Osteoblast (primary cell): Measurements from ENCODE around the gene PIGV. TPM values are rescaled to one million over a fixed set of nuclear protein-coding genes. Genes with fewer than 3 reads are reported as not detected.

Experiments
- small RNA-seq: library from RNA; depleted of rRNA; stranded (forward); fragments of <200 nt; gene quantifications from one replicate; pipeline ENCODE3, GENCODE V24; 2012
- total RNA-seq: library from RNA; depleted of rRNA; stranded (reverse); fragments of >200 nt; gene quantifications from 2 replicates; pipeline ENCODE4 v1.2.3, GENCODE V29; 2012

Gene PIGV
- total RNA-seq, 1 donor = 18.1 TPM

Small RNA genes lying within 50 kb of the gene (small RNA-seq; reads per million reads assigned to genes)
- not detected for gene RN7SL165P

Other genes with a start within 250 kb of the PIGV start
- 22.8 and 23.6 TPM in 2 replicates for gene ARID1A, start 91.9 kb upstream of the PIGV start, total RNA-seq
- 6.2 and 7.6 TPM in 2 replicates for gene ZDHHC18, start 38.7 kb downstream of the PIGV start, total RNA-seq
- gene SFN, start 75.2 kb downstream of the PIGV start, total RNA-seq = under 0.01 and 0.29 TPM in 2 replicates
- 8.0 and 8.3 TPM in 2 replicates for gene GPN2, start 102.3 kb downstream of the PIGV start, total RNA-seq
- gene GPATCH3, start 112.5 kb downstream of the PIGV start, total RNA-seq = 10.3 and 10.9 TPM in 2 replicates
- not detected in 2 replicates for gene NR0B2, start 126.0 kb downstream of the PIGV start, total RNA-seq
- 15.9 and 17.4 TPM in 2 replicates for gene NUDC, start 133.8 kb downstream of the PIGV start, total RNA-seq
- gene KDF1, start 172.5 kb downstream of the PIGV start, total RNA-seq = not detected in 2 replicates
- 6.5 TPM in 2 replicates for gene TRNP1, start 205.7 kb downstream of the PIGV start, total RNA-seq
- 10.0 and 11.2 TPM in 2 replicates for gene TENT5B, start 224.9 kb downstream of the PIGV start, total RNA-seq